A549 (cell line): ENCODE measurements around the gene TNFRSF13B. TPM values are rescaled to one million over a fixed set of nuclear protein-coding genes. Genes with fewer than 3 reads are reported as not detected.

Experiments used
- ATAC-seq, 2 experiments: fragments of 200-7000 bp in 1 of 2; fragments of >200 bp in 1 of 2; cut with Nextera tagmentation in 1 of 2; cut with Tn5 transposase in 1 of 2; 3 replicates each; pipeline versions ENCODE4 v1.8.0 to v1.9.1; 2018 to 2020; ENCODE audit warnings: mild to moderate bottlenecking in 1 of 2, moderate library complexity in 1 of 2
- CTCF ChIA-PET: fragments of 300-600 bp; sonication (Branson Sonifier 250); formaldehyde crosslinking; extraction: SDS; loops from one replicate; lab custom pipeline; 2021; ENCODE audit warnings: antibody characterized with exemption, inconsistent platforms; lab: Yijun Ruan, JAX
- POLR2A ChIA-PET: fragments of 350-600 bp; formaldehyde crosslinking; extraction: SDS; loops from one replicate; lab custom pipeline; 2021; ENCODE audit warnings: antibody characterized with exemption, inconsistent platforms; lab: Yijun Ruan, JAX
- DNase-seq, 2 experiments: peaks; one replicate each; pipeline versions ENCODE4 v3.0.0 to v3.0.0-alpha.2; 2011 to 2016; ENCODE audit warnings: low read depth in 1 of 2, low spot score in 1 of 2
- FAIRE-seq: peaks from 2 replicates; lab custom pipeline; 2011; peaks lifted over from hg19 to GRCh38; lab: Jason Lieb, UNC
- H3K27ac ChIP-seq, 2 experiments: fragments of >200 bp; sonication (Bioruptor Twin); formaldehyde crosslinking; 3 replicates each; pipeline ENCODE4 v1.5.1; 2016 to 2017
- H3K4me1 ChIP-seq: fragments of >200 bp; sonication (Bioruptor Twin); formaldehyde crosslinking; 3 replicates; pipeline ENCODE4 v1.6.1; 2016
- H3K4me2 ChIP-seq: fragments of >200 bp; sonication (Bioruptor Twin); formaldehyde crosslinking; 3 replicates; pipeline ENCODE4 v1.6.1; 2016
- H3K4me3 ChIP-seq: fragments of >200 bp; sonication (Bioruptor Twin); formaldehyde crosslinking; 3 replicates; pipeline ENCODE4 v1.5.1; 2016
- H3K9me3 ChIP-seq: fragments of >200 bp; sonication (Bioruptor Twin); formaldehyde crosslinking; 3 replicates; pipeline ENCODE4 v1.6.1; 2016
- BHLHE40 ChIP-seq: IDR thresholded peaks from 2 replicates; pipeline ENCODE4 v1.6.1; 2012; ENCODE audit warnings: low read depth, low read length, inconsistent platforms
- CBX2 ChIP-seq: fragments of 200-600 bp; sonication (generic); IDR thresholded peaks from 2 replicates; pipeline ENCODE4 v1.6.1; 2016; ENCODE audit warnings: low read depth, mild to moderate bottlenecking, borderline replicate concordance
- CBX8 ChIP-seq: fragments of 200-600 bp; sonication (generic); IDR thresholded peaks from 2 replicates; pipeline ENCODE4 v1.6.1; 2016
- CHD2 ChIP-seq: fragments of 150-350 bp; IDR thresholded peaks from 2 replicates; pipeline ENCODE4 v1.6.1; 2014; ENCODE audit warnings: low read length; ENCODE audit not compliant: partially characterized antibody
- CTCF ChIP-seq: fragments of >200 bp; sonication (Bioruptor Twin); formaldehyde crosslinking; IDR thresholded peaks from 3 replicates; pipeline ENCODE4 v1.5.1; 2016
- E2F6 ChIP-seq: IDR thresholded peaks from 2 replicates; pipeline ENCODE4 v1.6.1; 2012; ENCODE audit warnings: low read depth, borderline replicate concordance
- EHF ChIP-seq: fragments of 250-450 bp; sonication (Bioruptor Pico); IDR thresholded peaks from 2 replicates; pipeline ENCODE4 v1.5.0; 2020; ENCODE audit warnings: mild to moderate bottlenecking
- EHMT2 ChIP-seq: fragments of 200-600 bp; sonication (generic); IDR thresholded peaks from 2 replicates; pipeline ENCODE4 v1.6.1; 2016; ENCODE audit warnings: antibody characterized with exemption, low read depth, mild to moderate bottlenecking, moderate library complexity
- FOSB ChIP-seq: fragments of 250-450 bp; sonication (Bioruptor Pico); IDR thresholded peaks from 2 replicates; pipeline ENCODE4 v1.5.0; 2020; ENCODE audit warnings: mild to moderate bottlenecking, moderate library complexity
- GATA3 ChIP-seq: IDR thresholded peaks from 2 replicates; pipeline ENCODE4 v1.6.1; 2012; ENCODE audit warnings: borderline replicate concordance
- HEYL ChIP-seq: fragments of 250-450 bp; sonication (Bioruptor Pico); IDR thresholded peaks from 2 replicates; pipeline ENCODE4 v1.8.0; 2021; ENCODE audit warnings: mild to moderate bottlenecking, moderate library complexity
- HOXA7 ChIP-seq: fragments of 250-450 bp; sonication (Bioruptor Pico); IDR thresholded peaks from 2 replicates; pipeline ENCODE4 v1.5.0; 2020; ENCODE audit warnings: mild to moderate bottlenecking, moderate library complexity
- HOXB13 ChIP-seq: fragments of 250-450 bp; sonication (Bioruptor Pico); IDR thresholded peaks from 2 replicates; pipeline ENCODE4 v1.5.0; 2020; ENCODE audit warnings: low read depth, mild to moderate bottlenecking, moderate library complexity
- JUNB ChIP-seq: fragments of >200 bp; sonication (Bioruptor Twin); formaldehyde crosslinking; IDR thresholded peaks from 2 replicates; pipeline ENCODE4 v1.6.1; 2016
- KDM5A ChIP-seq: fragments of 200-600 bp; sonication (generic); IDR thresholded peaks from 2 replicates; pipeline ENCODE4 v1.6.1; 2016; ENCODE audit warnings: antibody characterized with exemption, mild to moderate bottlenecking
- MAFK ChIP-seq: fragments of 450-650 bp; IDR thresholded peaks from 2 replicates; pipeline ENCODE4 v1.6.1; 2014; ENCODE audit not compliant: partially characterized antibody
- MAZ ChIP-seq: fragments of 150-350 bp; IDR thresholded peaks from 2 replicates; pipeline ENCODE4 v1.6.1; 2014; ENCODE audit warnings: antibody characterized with exemption, low read depth, low read length, borderline replicate concordance
- MYC ChIP-seq: IDR thresholded peaks from 2 replicates; pipeline ENCODE4 v1.6.1; 2012; ENCODE audit warnings: mild to moderate bottlenecking, inconsistent platforms, low read length, improper control_type of control experiment, borderline replicate concordance
- NFE2L2 ChIP-seq: fragments of 150-350 bp; conservative IDR thresholded peaks from 2 replicates; pipeline ENCODE4 v1.6.1; 2014; ENCODE audit warnings: low read length
- NR3C1 ChIP-seq: fragments of >200 bp; sonication (Bioruptor Twin); formaldehyde crosslinking; IDR thresholded peaks from 3 replicates; pipeline ENCODE4 v1.6.1; 2017
- PBX3 ChIP-seq: IDR thresholded peaks from 2 replicates; pipeline ENCODE4 v1.6.1; 2012
- PHF8 ChIP-seq: fragments of 200-600 bp; sonication (generic); IDR thresholded peaks from 2 replicates; pipeline ENCODE4 v1.6.1; 2016; ENCODE audit warnings: low read depth, mild to moderate bottlenecking, antibody characterized with exemption, moderate library complexity, borderline replicate concordance
- RAD21 ChIP-seq, 2 experiments: fragments of >200 bp in 1 of 2; sonication (Bioruptor Twin) in 1 of 2; formaldehyde crosslinking in 1 of 2; IDR thresholded peaks in 1 of 2; conservative IDR thresholded peaks in 1 of 2; 2 replicates in 1 of 2; 3 replicates in 1 of 2; pipeline ENCODE4 v1.6.1; 2012 to 2018; ENCODE audit warnings: inconsistent platforms in 1 of 2
- RARB ChIP-seq: fragments of 250-450 bp; sonication (Bioruptor Pico); IDR thresholded peaks from 2 replicates; pipeline ENCODE4 v1.8.0; 2021; ENCODE audit warnings: mild to moderate bottlenecking, moderate library complexity
- SREBF2 ChIP-seq: fragments of 450-650 bp; IDR thresholded peaks from 2 replicates; pipeline ENCODE4 v1.6.1; 2014; ENCODE audit warnings: mild to moderate bottlenecking, moderate library complexity
- TP53 ChIP-seq: fragments of 250-450 bp; sonication (Bioruptor Pico); IDR thresholded peaks from 2 replicates; pipeline ENCODE4 v1.5.0; 2021; ENCODE audit warnings: mild to moderate bottlenecking, moderate library complexity
- ZNF302 ChIP-seq: fragments of 250-450 bp; sonication (Bioruptor Pico); IDR thresholded peaks from 2 replicates; pipeline ENCODE4 v1.9.0; 2021; ENCODE audit warnings: inconsistent platforms, mild to moderate bottlenecking, moderate library complexity
- WGBS: methylation state at CpG from one replicate; pipeline ENCODE4 v1.1.6; 2017; ENCODE audit errors: missing lambda C conversion rate; 5-methylcytosine and 5-hydroxymethylcytosine counted together
- polyA plus RNA-seq, 4 experiments: library from polyadenylated mRNA; depleted of rRNA in 3 of 4; stranded (reverse); fragments of >200 nt; fragmentation: RNase III in 1 of 4; extraction: RNeasy Plus Mini Kit Qiagen cat#74134 plus additional on column Dnase treatment in 1 of 4; gene quantifications; 2 replicates in 3 of 4; 3 replicates in 1 of 4; pipeline ENCODE4 v1.2.3, GENCODE V29; 2011 to 2017

The TNFRSF13B gene
- polyA plus RNA-seq, 2 of the 4 experiments (the other 2 are of a cell fraction) = not detected

- no peaks in the 10 kb centered on the region for H3K9me3 ChIP-seq
- 66% methylated on average over 10 of the region's 13 CpGs for WGBS
- no peak for DNase-seq
- no peak for FAIRE-seq
- H3K27ac ChIP-seq = no peak overlapping the region
- ChIA-PET CTCF (interaction anchor here (0.6 to 0.9 kb wide), 2 partner anchors 32 to 70 kb away, joined by 3 read pairs; no protein-coding TSS in a partner anchor), POLR2A (no interaction called here)
- no peak overlapping the region for H3K4me2 ChIP-seq
- H3K4me3 ChIP-seq = no peak overlapping the region
- no peak; a peak in 1 of 6 replicates for ATAC-seq
- no peaks in the 10 kb centered on the region for H3K4me1 ChIP-seq
- TF ChIP-seq KDM5A = no peak
- no peak for TF ChIP-seq PBX3
- no peak for TF ChIP-seq ZNF302 (CRISPR knock-in tag)
- TF ChIP-seq MYC = no peak
- TF ChIP-seq FOSB (CRISPR knock-in tag) = no peak
- no peak for TF ChIP-seq CHD2
- TF ChIP-seq CTCF = no peak
- no peak for TF ChIP-seq GATA3
- no peak for TF ChIP-seq MAFK
- no peak for TF ChIP-seq E2F6
- no peak for TF ChIP-seq JUNB
- no peak for TF ChIP-seq HOXA7 (CRISPR knock-in tag)
- TF ChIP-seq RARB = no peak
- no peak for TF ChIP-seq NFE2L2
- TF ChIP-seq EHMT2 = no peak
- TF ChIP-seq CBX2 = no peak
- no peak for TF ChIP-seq TP53
- no peak for TF ChIP-seq HOXB13 (CRISPR knock-in tag)
- no peak for TF ChIP-seq EHF (CRISPR knock-in tag)
- no peak for TF ChIP-seq NR3C1
These were observed 41.2 kb downstream of the TNFRSF13B start for GRCh38 chr17:16930571-16931317.

- Histone ChIP-seq H3K27ac (no peak overlapping the region), H3K4me3 (no peak overlapping the region), H3K4me1 (no peaks in the 10 kb centered on the region), H3K9me3 (no peaks in the 10 kb centered on the region), H3K4me2 (no peak overlapping the region)
- TF ChIP-seq RAD21 (conservative IDR thresholded peaks at IDR 0.05 in 1 of 2, IDR thresholded peaks at IDR 0.05 in 1 of 2) (no peak), GATA3 (no peak), HEYL (CRISPR knock-in tag) (no peak), CHD2 (no peak), BHLHE40 (no peak), CBX8 (no peak), MAZ (no peak), SREBF2 (no peak), PHF8 (no peak)
- POLR2A ChIA-PET = no interaction called here
- FAIRE-seq (no peak), DNase-seq (no peak), ATAC-seq (peak in 1 of 2 experiments; percentile 9; a peak in 1 of 6 replicates)
- CTCF ChIA-PET = interaction anchor here (0.9 kb wide), 1 partner anchor 71 kb away, joined by 3 read pairs; no protein-coding TSS in a partner anchor
- WGBS = 76% methylated on average over 16 of the region's 17 CpGs
These were observed 42.0 kb downstream of the TNFRSF13B start for GRCh38 chr17:16929757-16930520.
